Gastrocnemius medialis (tissue), 4 donors: ENCODE results near the gene SATB2.

Experiments used
- POLR2A ChIP-seq, 2 donors: fragments of 450-650 bp; IDR thresholded peaks; one replicate each; pipeline ENCODE4 v1.6.1; 2017; ENCODE audit warnings: antibody characterized with exemption in 2 of 2, mild to moderate bottlenecking in 2 of 2, moderate library complexity in 2 of 2
- TF ChIP-seq, protein P1 (sequence below), 5 experiments: fragments of 450-650 bp in 3 of 5; fragments of 200-600 bp in 2 of 5; sonication (generic) in 2 of 5; IDR thresholded peaks in 4 of 5; conservative IDR thresholded peaks in 1 of 5; 1 replicate in 4 of 5; 2 replicates in 1 of 5; pipeline ENCODE4 v1.5.1; 2016 to 2019; ENCODE audit warnings: antibody characterized with exemption in 5 of 5, mild to moderate bottlenecking in 3 of 5, moderate library complexity in 3 of 5

DNA sequence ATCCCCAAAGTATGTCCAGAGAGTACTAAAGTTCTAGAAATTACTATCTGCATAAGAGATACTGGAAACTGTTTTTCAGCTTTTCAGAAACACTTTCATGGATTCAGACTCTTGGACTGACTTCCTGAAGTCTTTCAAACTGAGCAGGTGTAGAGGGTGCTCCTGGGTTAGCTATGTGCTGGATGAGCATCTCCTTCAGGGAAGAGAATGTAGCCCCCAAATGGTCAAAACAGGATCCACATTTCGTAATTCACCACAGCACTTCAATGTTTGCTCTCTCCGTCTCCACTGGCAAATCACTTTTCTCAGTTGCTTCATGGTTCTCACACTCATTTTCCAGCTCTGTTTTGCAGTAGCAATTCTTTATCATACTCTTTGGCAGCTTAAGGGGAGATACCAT is 23.2 kb upstream of the SATB2 start:
- TF ChIP-seq, protein P1, sequence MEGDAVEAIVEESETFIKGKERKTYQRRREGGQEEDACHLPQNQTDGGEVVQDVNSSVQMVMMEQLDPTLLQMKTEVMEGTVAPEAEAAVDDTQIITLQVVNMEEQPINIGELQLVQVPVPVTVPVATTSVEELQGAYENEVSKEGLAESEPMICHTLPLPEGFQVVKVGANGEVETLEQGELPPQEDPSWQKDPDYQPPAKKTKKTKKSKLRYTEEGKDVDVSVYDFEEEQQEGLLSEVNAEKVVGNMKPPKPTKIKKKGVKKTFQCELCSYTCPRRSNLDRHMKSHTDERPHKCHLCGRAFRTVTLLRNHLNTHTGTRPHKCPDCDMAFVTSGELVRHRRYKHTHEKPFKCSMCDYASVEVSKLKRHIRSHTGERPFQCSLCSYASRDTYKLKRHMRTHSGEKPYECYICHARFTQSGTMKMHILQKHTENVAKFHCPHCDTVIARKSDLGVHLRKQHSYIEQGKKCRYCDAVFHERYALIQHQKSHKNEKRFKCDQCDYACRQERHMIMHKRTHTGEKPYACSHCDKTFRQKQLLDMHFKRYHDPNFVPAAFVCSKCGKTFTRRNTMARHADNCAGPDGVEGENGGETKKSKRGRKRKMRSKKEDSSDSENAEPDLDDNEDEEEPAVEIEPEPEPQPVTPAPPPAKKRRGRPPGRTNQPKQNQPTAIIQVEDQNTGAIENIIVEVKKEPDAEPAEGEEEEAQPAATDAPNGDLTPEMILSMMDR (IDR thresholded peaks at IDR 0.05 in 4 of 5, conservative IDR thresholded peaks at IDR 0.05 in 1 of 5), result no peak
- no peak for TF ChIP-seq POLR2A (IDR thresholded peaks at IDR 0.05)
